Measurements from ENCODE around the gene CD69. TPM values are rescaled to one million over a fixed set of nuclear protein-coding genes. Genes with fewer than 3 reads are reported as not detected.
"Not testable (repeated sequence)": the region's sequence is repeated elsewhere in the genome, so short reads cannot be mapped to it uniquely, and the experiment has no call there.

The CD69 gene
- total RNA-seq, 1 donor from 2014 or later = 3.7 TPM

DNA sequence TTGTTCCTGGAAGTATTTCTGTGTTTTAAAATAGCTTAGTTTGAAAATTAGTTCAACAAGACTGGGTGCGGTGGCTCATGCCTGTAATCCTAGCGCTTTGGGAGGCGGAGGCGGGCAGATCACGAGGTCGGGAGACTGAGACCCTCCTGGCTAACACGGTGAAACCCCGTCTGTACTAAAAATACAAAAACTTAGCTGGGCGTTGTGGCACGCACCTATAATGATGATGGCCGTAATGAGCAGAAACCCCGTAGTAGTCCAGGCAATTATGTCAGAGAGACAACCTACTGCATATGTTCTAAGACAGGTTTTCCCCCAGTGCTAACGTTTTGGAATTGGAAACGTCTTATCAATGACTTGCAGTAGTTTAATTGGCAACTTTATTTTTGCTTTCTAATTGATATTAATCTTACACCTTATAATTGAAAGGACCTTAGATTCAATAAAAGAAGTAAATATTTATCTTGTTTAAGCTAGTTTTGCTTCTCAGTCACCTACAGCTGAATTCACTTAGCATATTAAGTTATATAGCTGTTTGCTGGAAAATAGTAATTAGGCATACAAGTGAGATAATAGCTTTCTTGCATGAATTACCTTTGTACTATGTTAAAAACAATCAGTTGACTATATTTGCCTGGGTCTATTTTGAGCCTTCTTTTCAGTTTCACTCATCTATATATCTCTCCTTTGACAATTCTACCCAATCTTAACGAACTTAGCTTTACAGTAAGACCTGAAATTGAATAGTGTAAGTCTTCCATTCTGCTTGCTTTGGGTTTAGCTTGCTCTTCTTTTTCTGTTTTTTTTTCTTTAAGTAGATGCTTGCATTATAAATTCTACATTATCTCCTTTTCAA lies 43.4 kb downstream of the CD69 start:
- DNase-seq (ENCODE audit: low read depth) = no peak
- H3K4me3 ChIP-seq (ENCODE audit: low read depth, low read length) = no peak overlapping the region
- TF ChIP-seq, protein P1, sequence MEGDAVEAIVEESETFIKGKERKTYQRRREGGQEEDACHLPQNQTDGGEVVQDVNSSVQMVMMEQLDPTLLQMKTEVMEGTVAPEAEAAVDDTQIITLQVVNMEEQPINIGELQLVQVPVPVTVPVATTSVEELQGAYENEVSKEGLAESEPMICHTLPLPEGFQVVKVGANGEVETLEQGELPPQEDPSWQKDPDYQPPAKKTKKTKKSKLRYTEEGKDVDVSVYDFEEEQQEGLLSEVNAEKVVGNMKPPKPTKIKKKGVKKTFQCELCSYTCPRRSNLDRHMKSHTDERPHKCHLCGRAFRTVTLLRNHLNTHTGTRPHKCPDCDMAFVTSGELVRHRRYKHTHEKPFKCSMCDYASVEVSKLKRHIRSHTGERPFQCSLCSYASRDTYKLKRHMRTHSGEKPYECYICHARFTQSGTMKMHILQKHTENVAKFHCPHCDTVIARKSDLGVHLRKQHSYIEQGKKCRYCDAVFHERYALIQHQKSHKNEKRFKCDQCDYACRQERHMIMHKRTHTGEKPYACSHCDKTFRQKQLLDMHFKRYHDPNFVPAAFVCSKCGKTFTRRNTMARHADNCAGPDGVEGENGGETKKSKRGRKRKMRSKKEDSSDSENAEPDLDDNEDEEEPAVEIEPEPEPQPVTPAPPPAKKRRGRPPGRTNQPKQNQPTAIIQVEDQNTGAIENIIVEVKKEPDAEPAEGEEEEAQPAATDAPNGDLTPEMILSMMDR (IDR thresholded peaks at IDR 0.05; ENCODE audit: insufficient read depth, low read length, poor library complexity, severe bottlenecking) = no peak
- no peaks in the 10 kb centered on the region for H3K27me3 ChIP-seq (ENCODE audit: control insufficient read depth, insufficient read depth, low read length)
- H3K36me3 ChIP-seq (ENCODE audit: control insufficient read depth, insufficient read depth, low read length) = no peaks in the 10 kb centered on the region

DNA sequence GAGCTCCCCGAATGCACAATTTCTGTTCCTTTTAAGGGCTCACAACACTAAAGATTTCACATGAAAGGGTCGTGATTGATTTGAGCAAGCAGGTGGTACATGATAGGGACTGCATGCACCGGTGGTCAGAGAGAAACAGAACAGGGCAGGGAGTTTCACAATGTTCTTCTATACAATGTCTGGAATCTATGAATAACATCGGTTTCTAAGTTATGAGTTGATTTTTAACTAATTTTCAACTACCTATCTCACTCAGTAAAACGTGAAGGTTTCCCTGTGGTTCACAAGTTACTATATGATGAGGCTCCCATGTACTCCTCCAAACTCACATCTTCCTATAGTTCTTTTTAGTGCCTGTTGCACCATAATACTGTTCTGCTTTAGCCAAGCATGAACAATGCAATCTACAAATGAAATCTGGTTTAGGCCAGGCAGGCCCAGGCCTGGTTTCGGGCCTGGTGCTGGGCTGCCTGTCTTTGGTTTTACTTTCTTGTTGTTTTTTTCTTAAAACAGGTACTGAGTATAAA lies 47.6 kb downstream of the CD69 start:
- not testable (repeated sequence) for H3K4me3 ChIP-seq (ENCODE audit: low read depth, low read length); DNase-seq (ENCODE audit: low read depth); H3K27me3 ChIP-seq (ENCODE audit: control insufficient read depth, insufficient read depth, low read length); H3K36me3 ChIP-seq (ENCODE audit: control insufficient read depth, insufficient read depth, low read length)

DNA sequence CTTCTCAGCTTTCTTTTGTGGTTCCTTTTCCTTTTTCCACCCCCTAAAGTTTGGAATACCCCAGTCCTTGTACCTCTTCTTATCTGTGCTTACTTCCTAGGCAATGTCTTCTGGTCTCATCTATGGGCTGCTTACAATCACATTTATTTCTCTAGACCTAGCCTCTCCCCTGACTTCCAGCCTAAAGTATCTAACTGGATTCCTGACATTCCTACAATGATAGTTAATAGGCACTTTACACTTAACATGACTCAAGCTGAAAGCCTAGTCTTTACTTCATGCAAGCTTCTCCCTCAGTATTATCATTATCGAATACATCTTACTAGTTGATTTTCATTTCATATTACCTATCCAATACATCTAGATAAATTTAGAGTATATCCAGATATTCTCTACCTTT lies 49.0 kb downstream of the CD69 start:
- Histone ChIP-seq H3K4me3 (ENCODE audit: low read depth, low read length) (no peak overlapping the region), H3K27me3 (ENCODE audit: control insufficient read depth, insufficient read depth, low read length) (no peaks in the 10 kb centered on the region), H3K36me3 (ENCODE audit: control insufficient read depth, insufficient read depth, low read length) (no peaks in the 10 kb centered on the region)
- no peak for DNase-seq (ENCODE audit: low read depth)
- TF ChIP-seq, protein P1 (IDR thresholded peaks at IDR 0.05; ENCODE audit: insufficient read depth, low read length, poor library complexity, severe bottlenecking) = no peak

DNA sequence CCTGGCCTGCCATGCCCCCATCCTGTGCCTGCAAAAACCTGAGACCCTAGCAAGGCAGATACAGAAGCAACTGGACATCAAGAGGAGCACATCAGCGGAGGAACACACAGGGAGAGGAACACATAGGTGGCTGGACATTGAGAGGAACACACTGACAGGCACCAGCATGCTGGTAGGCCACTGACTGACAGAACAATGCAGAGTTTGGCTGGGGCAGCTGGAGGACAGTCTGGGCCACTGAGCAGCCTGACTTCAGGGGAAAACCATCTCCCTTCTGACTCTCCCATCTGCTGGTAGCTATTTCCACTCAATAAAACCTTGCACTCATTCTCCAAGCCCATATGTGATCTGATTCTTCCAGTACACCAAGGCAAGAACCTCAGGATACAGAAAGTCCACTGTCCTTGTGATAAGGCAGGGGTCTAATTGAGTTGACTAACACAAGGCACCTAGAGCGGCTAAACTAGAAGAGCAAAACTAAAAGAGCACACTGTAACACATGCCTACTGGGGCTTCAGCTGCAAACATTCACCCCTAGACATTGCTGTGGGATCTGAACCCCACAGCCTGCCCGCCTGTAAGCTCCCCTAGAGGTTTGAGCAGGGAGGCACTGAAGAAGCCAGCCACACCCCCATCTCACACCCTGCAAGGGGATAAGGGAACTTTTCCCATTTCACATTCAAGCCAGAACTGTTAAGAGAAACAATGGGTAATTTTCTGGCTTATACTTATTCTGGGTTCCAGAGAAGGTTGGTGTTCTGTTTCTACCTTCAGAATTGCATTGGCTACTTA lies 49.9 kb downstream of the CD69 start:
- no peak overlapping the region for H3K4me3 ChIP-seq (ENCODE audit: low read depth, low read length)
- DNase-seq (ENCODE audit: low read depth) = no peak
- no peaks in the 10 kb centered on the region for H3K36me3 ChIP-seq (ENCODE audit: control insufficient read depth, insufficient read depth, low read length)
- H3K27me3 ChIP-seq (ENCODE audit: control insufficient read depth, insufficient read depth, low read length) = no peaks in the 10 kb centered on the region
- TF ChIP-seq, protein P1 (IDR thresholded peaks at IDR 0.05; ENCODE audit: insufficient read depth, low read length, poor library complexity, severe bottlenecking) = no peak

DNA sequence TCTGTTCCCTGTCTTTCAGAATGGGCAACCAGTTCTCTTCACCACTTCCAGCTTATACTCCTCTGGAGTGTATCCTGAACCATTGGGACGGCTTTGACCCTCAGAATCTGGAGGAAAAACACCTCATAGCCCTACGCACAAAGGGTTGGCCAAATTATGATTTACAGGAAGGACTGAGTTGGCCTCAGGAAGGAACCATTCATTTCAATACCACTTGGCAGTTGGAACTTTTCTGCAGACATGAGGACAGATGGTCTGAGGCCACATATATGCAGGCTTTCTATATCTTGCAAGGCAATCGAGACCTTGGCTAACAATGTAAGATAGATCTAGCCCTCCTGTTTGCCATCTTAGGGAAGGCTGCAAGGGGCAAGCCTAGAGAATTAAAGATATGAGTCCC lies 51.8 kb downstream of the CD69 start:
- no peak for DNase-seq (ENCODE audit: low read depth)
- Histone ChIP-seq H3K27me3 (ENCODE audit: control insufficient read depth, insufficient read depth, low read length) (no peaks in the 10 kb centered on the region), H3K36me3 (ENCODE audit: control insufficient read depth, insufficient read depth, low read length) (no peaks in the 10 kb centered on the region), H3K4me3 (ENCODE audit: low read depth, low read length) (no peak overlapping the region)
- TF ChIP-seq, protein P1 (IDR thresholded peaks at IDR 0.05; ENCODE audit: insufficient read depth, low read length, poor library complexity, severe bottlenecking) = no peak

Data from kidney epithelial cell (primary cell).